ENCODE results near the gene CD52. TPM values are rescaled to one million over a fixed set of nuclear protein-coding genes. Genes with fewer than 3 reads are reported as not detected.

Gene CD52
- polyA plus RNA-seq, 1 donor (not counting 4 experiments of a cell fraction or from before 2014, with no cell fraction given): 0.22 TPM

DNA sequence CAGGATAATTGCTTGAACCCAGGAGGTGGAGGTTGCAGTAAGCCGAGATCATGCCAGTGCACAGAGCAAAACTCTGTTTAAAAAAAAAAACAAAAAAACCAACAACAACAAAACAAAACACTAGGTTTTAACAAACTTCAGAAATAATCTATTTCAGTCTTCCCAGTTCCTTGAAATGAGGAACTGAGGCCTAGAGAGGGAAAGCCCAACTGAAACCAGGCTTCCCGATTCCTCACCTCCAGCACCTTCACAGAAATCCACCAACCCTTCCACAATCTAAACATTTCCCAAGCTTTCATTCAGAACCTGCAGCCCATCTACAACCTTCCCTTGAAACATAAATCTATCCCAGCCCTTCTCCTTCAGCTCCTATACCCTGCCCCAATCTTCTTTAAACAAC is 612 bp upstream of the CD52 start:
- Histone ChIP-seq H3K4me3 (ENCODE audit: control insufficient read depth in 2 of 3, extremely low read depth in 1 of 3, insufficient read depth in 2 of 3, low read depth in 1 of 3, low read length in 3 of 3) (no peak overlapping the region), H3K36me3 (ENCODE audit: control insufficient read depth in 2 of 2, extremely low read depth in 1 of 2, insufficient read depth in 2 of 2, low read length in 2 of 2) (peaks cover 0 to 5% of the 10 kb centered on the region in 2 experiments), H3K79me2 (ENCODE audit: control insufficient read depth, insufficient read depth, low read length) (no peaks in the 10 kb centered on the region), H3K9me1 (ENCODE audit: control insufficient read depth, extremely low read depth, insufficient read depth, low read length) (no peaks in the 10 kb centered on the region), H3K4me1 (ENCODE audit: control insufficient read depth, extremely low read depth, insufficient read depth, low read length) (peaks cover 7% of the 10 kb centered on the region), H3K9ac (ENCODE audit: control insufficient read depth, extremely low read depth, insufficient read depth, low read length) (no peak overlapping the region), H3K27ac (ENCODE audit: control insufficient read depth, insufficient read depth, low read length) (no peak overlapping the region), H3K4me2 (ENCODE audit: control insufficient read depth, extremely low read depth, insufficient read depth, low read depth, low read length) (no peak overlapping the region), H3K27me3 (ENCODE audit: control insufficient read depth, extremely low read depth, insufficient read depth, low read length) (no peaks in the 10 kb centered on the region), H2AFZ (ENCODE audit: control insufficient read depth, low read length) (no peak overlapping the region), H3K9me3 (ENCODE audit: control insufficient read depth, low read depth, low read length) (no peaks in the 10 kb centered on the region), H4K20me1 (ENCODE audit: control insufficient read depth, extremely low read depth, insufficient read depth, low read length) (no peaks in the 10 kb centered on the region)
- dilution Hi-C loops (cut with MboI; ENCODE audit: extremely low pct_ligation_motif_present, low sequenced_read_pairs): no loop called here
- TF ChIP-seq, protein P1, sequence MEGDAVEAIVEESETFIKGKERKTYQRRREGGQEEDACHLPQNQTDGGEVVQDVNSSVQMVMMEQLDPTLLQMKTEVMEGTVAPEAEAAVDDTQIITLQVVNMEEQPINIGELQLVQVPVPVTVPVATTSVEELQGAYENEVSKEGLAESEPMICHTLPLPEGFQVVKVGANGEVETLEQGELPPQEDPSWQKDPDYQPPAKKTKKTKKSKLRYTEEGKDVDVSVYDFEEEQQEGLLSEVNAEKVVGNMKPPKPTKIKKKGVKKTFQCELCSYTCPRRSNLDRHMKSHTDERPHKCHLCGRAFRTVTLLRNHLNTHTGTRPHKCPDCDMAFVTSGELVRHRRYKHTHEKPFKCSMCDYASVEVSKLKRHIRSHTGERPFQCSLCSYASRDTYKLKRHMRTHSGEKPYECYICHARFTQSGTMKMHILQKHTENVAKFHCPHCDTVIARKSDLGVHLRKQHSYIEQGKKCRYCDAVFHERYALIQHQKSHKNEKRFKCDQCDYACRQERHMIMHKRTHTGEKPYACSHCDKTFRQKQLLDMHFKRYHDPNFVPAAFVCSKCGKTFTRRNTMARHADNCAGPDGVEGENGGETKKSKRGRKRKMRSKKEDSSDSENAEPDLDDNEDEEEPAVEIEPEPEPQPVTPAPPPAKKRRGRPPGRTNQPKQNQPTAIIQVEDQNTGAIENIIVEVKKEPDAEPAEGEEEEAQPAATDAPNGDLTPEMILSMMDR (optimal IDR thresholded peaks at IDR 0.05 in 1 of 3, IDR thresholded peaks at IDR 0.05 in 1 of 3, conservative IDR thresholded peaks at IDR 0.05 in 1 of 3; ENCODE audit: extremely low read depth in 1 of 3, insufficient read depth in 2 of 3, low read length in 3 of 3): no peak
- no peak for TF ChIP-seq EZH2 (IDR thresholded peaks at IDR 0.05; ENCODE audit: low read length)
- DNase-seq (ENCODE audit: low read depth, low spot score) (no peak), FAIRE-seq (no peak)

DNA sequence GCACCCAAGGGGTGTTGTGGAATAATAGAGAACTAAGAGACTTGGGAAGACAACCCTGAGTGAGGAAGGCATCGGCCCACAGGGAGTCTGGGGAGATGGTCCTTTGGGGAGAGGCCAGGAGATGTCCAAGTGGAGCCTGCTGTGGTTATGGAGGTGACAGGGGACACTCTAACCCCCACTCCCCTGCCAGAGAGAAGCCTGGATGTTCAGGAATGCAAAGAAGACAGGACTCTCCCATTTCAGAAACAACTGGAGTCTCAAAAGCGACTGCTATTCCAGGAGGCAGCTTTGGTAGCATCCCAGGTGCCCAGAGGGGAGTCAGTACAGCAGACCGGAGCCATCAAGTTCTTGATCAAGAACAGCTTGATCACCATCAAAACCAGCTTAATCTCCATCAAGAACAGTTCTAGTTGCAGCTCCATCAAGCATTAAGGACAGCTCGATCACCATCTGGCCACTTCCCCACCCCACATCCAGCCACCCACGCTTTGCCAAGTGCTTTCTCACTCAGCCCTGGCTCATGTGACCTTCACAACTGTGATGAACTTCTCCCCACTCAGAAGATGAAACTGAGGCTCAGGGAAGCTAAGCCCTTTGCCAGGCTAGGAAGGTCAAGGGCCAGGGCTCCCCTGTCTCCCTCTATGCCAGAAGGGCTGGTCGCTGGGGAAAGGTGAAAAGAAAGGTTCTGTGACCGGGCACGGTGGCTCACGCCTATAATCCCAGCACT is 743 bp downstream of the CD52 start:
- Histone ChIP-seq H3K9me3 (ENCODE audit: control insufficient read depth, low read depth, low read length) (no peaks in the 10 kb centered on the region), H3K79me2 (ENCODE audit: control insufficient read depth, insufficient read depth, low read length) (no peaks in the 10 kb centered on the region), H3K9me1 (ENCODE audit: control insufficient read depth, extremely low read depth, insufficient read depth, low read length) (no peaks in the 10 kb centered on the region), H3K4me2 (ENCODE audit: control insufficient read depth, extremely low read depth, insufficient read depth, low read depth, low read length) (no peak overlapping the region), H3K9ac (ENCODE audit: control insufficient read depth, extremely low read depth, insufficient read depth, low read length) (no peak overlapping the region), H3K4me3 (ENCODE audit: control insufficient read depth in 2 of 3, extremely low read depth in 1 of 3, insufficient read depth in 2 of 3, low read depth in 1 of 3, low read length in 3 of 3) (no peak overlapping the region), H3K27ac (ENCODE audit: control insufficient read depth, insufficient read depth, low read length) (no peak overlapping the region), H3K4me1 (ENCODE audit: control insufficient read depth, extremely low read depth, insufficient read depth, low read length) (peaks cover 7% of the 10 kb centered on the region), H2AFZ (ENCODE audit: control insufficient read depth, low read length) (no peak overlapping the region), H3K27me3 (ENCODE audit: control insufficient read depth, extremely low read depth, insufficient read depth, low read length) (no peaks in the 10 kb centered on the region), H4K20me1 (ENCODE audit: control insufficient read depth, extremely low read depth, insufficient read depth, low read length) (no peaks in the 10 kb centered on the region), H3K36me3 (ENCODE audit: control insufficient read depth in 2 of 2, extremely low read depth in 1 of 2, insufficient read depth in 2 of 2, low read length in 2 of 2) (peaks cover 0 to 10% of the 10 kb centered on the region in 2 experiments)
- DNase-seq (ENCODE audit: low read depth, low spot score): no peak
- dilution Hi-C loops (cut with MboI; ENCODE audit: extremely low pct_ligation_motif_present, low sequenced_read_pairs): no loop called here
- FAIRE-seq: no peak
- no peak for TF ChIP-seq EZH2 (IDR thresholded peaks at IDR 0.05; ENCODE audit: low read length)
- TF ChIP-seq, protein P1 (optimal IDR thresholded peaks at IDR 0.05 in 1 of 3, IDR thresholded peaks at IDR 0.05 in 1 of 3, conservative IDR thresholded peaks at IDR 0.05 in 1 of 3; ENCODE audit: extremely low read depth in 1 of 3, insufficient read depth in 2 of 3, low read length in 3 of 3): no peak
